Astrocyte (in vitro differentiated cells and primary cell): ENCODE data around the gene CDR2L.

Source experiments
- EZH2 ChIP-seq: IDR thresholded peaks from 2 replicates; pipeline ENCODE4 v1.6.1; 2012; ENCODE audit warnings: mild to moderate bottlenecking, low read length, inconsistent platforms; ENCODE audit not compliant: insufficient read depth
- TF ChIP-seq, protein P1 (sequence below): IDR thresholded peaks from 2 replicates; pipeline ENCODE4 v1.5.1; 2011; ENCODE audit warnings: low read depth, mild to moderate bottlenecking, inconsistent platforms, low read length, moderate library complexity; ENCODE audit not compliant: insufficient read depth

DNA sequence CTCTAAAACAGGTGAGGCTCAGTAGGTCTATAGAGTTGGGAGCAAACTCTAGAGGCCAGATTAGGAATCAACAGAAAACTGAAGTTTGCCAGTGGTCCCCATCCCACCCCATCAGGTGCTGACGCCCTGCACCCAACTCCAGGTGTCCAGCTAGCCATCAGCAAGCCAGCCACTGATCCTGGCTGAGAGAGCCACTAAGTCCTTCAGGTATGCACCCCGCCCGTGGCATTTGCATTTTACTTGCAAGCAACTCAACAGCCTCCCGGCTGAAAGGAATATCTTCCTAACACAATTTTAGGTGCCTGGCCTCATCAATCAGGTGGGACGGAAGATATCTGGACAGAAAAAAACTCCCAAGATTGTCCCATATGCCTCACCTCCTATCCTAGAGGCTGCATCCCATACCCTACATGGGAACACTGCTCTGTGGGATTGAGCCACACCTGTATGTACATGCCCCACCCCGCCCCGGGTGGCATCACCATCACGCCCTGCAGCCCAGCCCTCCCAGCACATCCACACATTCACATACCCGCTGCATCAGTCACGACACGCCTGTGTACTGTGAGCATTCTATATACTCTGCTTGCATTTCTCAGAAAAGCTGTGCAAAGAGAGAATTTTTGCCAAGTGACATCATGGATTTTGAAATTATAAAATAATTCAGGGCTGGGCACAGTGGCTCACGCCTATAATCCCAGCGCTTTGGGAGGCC, 43.5 kb upstream of the CDR2L start:
- TF ChIP-seq, protein P1, sequence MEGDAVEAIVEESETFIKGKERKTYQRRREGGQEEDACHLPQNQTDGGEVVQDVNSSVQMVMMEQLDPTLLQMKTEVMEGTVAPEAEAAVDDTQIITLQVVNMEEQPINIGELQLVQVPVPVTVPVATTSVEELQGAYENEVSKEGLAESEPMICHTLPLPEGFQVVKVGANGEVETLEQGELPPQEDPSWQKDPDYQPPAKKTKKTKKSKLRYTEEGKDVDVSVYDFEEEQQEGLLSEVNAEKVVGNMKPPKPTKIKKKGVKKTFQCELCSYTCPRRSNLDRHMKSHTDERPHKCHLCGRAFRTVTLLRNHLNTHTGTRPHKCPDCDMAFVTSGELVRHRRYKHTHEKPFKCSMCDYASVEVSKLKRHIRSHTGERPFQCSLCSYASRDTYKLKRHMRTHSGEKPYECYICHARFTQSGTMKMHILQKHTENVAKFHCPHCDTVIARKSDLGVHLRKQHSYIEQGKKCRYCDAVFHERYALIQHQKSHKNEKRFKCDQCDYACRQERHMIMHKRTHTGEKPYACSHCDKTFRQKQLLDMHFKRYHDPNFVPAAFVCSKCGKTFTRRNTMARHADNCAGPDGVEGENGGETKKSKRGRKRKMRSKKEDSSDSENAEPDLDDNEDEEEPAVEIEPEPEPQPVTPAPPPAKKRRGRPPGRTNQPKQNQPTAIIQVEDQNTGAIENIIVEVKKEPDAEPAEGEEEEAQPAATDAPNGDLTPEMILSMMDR = no peak
- TF ChIP-seq EZH2 = no peak
